ENCODE data around the gene CUEDC1. TPM values are rescaled to one million over a fixed set of nuclear protein-coding genes. Genes with fewer than 3 reads are reported as not detected.
A peak's percentile ranks its signal among the peaks of the same experiment; 100 is the strongest.

Gene CUEDC1
- total RNA-seq, 1 experiment from 2014 or later: 61.4 TPM

DNA sequence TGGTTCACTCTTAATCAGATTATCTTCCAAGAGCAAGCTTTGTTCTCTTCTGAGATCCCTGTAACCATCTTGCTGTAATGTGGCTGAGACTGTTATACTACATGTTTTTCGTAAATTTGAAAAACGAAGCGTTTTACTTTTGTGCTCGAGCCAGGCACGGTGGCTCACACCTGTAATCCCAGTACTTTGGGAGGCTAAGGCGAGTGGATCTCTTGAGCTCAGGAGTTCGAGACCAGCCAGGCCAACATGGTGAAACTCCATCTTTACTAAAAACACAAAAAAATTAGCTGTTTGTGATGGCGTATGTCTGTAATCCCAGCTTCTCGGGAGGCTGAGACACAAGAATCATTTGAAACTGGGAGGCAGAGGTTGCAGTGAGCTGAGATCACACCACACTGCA is 7.8 kb downstream of the CUEDC1 start:
- ChIA-PET CTCF (interaction anchor here (0.9 to 1.9 kb wide), 3 partner anchors 43 to 72 kb away, joined by 4 to 7 read pairs (median 5); no protein-coding TSS in a partner anchor), POLR2A (ENCODE audit: unreplicated experiment) (interaction anchor here (0.5 to 0.8 kb wide), 6 partner anchors 12 to 1265 kb away, joined by 3 to 25 read pairs (median 6); no protein-coding TSS in a partner anchor)
- Histone ChIP-seq H3F3A (ENCODE audit: insufficient read depth, low read depth) (peaks cover 46% of the 10 kb centered on the region), H3K36me3 (ENCODE audit: low read depth) (no peaks in the 10 kb centered on the region), H3K4me3 (no peak overlapping the region), H3K27ac (peak overlapping the region; percentile 95), H3K79me2 (ENCODE audit: low read depth) (peaks cover 56% of the 10 kb centered on the region), H2AFZ (no peak overlapping the region), H3K9me2 (ENCODE audit: insufficient read depth) (no peaks in the 10 kb centered on the region), H4K20me1 (ENCODE audit: insufficient read depth) (no peaks in the 10 kb centered on the region), H3K9me3 (ENCODE audit: insufficient read depth, low read depth) (no peaks in the 10 kb centered on the region), H3K4me2 (peak overlapping the region; percentile 68; the same call in 1 of the 2 replicates), H3K4me1 (replicated peaks; ENCODE audit: insufficient read depth) (peaks cover 68% of the 10 kb centered on the region), H3K27me3 (ENCODE audit: insufficient read depth, low read depth) (no peaks in the 10 kb centered on the region)
- no peak for DNase-seq
- TF ChIP-seq EZH2 (IDR thresholded peaks at IDR 0.05; ENCODE audit: low read depth): no peak
- TF ChIP-seq, protein P1, sequence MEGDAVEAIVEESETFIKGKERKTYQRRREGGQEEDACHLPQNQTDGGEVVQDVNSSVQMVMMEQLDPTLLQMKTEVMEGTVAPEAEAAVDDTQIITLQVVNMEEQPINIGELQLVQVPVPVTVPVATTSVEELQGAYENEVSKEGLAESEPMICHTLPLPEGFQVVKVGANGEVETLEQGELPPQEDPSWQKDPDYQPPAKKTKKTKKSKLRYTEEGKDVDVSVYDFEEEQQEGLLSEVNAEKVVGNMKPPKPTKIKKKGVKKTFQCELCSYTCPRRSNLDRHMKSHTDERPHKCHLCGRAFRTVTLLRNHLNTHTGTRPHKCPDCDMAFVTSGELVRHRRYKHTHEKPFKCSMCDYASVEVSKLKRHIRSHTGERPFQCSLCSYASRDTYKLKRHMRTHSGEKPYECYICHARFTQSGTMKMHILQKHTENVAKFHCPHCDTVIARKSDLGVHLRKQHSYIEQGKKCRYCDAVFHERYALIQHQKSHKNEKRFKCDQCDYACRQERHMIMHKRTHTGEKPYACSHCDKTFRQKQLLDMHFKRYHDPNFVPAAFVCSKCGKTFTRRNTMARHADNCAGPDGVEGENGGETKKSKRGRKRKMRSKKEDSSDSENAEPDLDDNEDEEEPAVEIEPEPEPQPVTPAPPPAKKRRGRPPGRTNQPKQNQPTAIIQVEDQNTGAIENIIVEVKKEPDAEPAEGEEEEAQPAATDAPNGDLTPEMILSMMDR (conservative IDR thresholded peaks at IDR 0.05): no peak
- intact Hi-C loops (cut with micrococcal nuclease; ENCODE audit: unreplicated experiment): loop anchor here (5.0 kb wide), 1 partner anchor 85 kb away; no protein-coding TSS in a partner anchor
- no TSS peak for BruUV-seq (replicated peaks)

GRCh38 chr17:57946798-57947358 is 8.3 kb downstream of the CUEDC1 start:
- H2AFZ ChIP-seq: no peak overlapping the region
- no peaks in the 10 kb centered on the region for H4K20me1 ChIP-seq (ENCODE audit: insufficient read depth)
- peaks cover 46% of the 10 kb centered on the region for H3F3A ChIP-seq (ENCODE audit: insufficient read depth, low read depth)
- POLR2A ChIA-PET (ENCODE audit: unreplicated experiment): interaction anchor here (0.5 to 0.8 kb wide), 5 partner anchors 12 to 1264 kb away, joined by 3 to 25 read pairs (median 6); no protein-coding TSS in a partner anchor
- H3K9me2 ChIP-seq (ENCODE audit: insufficient read depth): no peaks in the 10 kb centered on the region
- H3K27ac ChIP-seq: peak overlapping the region; percentile 95
- H3K27me3 ChIP-seq (ENCODE audit: insufficient read depth, low read depth): no peaks in the 10 kb centered on the region
- TF ChIP-seq, protein P1 (conservative IDR thresholded peaks at IDR 0.05): no peak
- no peak for TF ChIP-seq EZH2 (IDR thresholded peaks at IDR 0.05; ENCODE audit: low read depth)
- intact Hi-C loops (cut with micrococcal nuclease; ENCODE audit: unreplicated experiment): loop anchor here (5.0 kb wide), 1 partner anchor 85 kb away; no protein-coding TSS in a partner anchor
- no TSS peak for BruUV-seq (replicated peaks)
- peaks cover 57% of the 10 kb centered on the region for H3K79me2 ChIP-seq (ENCODE audit: low read depth)
- H3K9me3 ChIP-seq (ENCODE audit: insufficient read depth, low read depth): no peaks in the 10 kb centered on the region
- CTCF ChIA-PET: interaction anchor here (0.5 to 1.9 kb wide), 5 partner anchors 12 to 349 kb away, joined by 3 to 7 read pairs (median 4); no protein-coding TSS in a partner anchor
- no peak overlapping the region for H3K4me3 ChIP-seq
- DNase-seq: peak in 1 of 2 experiments; percentile 60
- H3K4me2 ChIP-seq: peak overlapping the region; percentile 68; the same call in 1 of the 2 replicates
- no peaks in the 10 kb centered on the region for H3K36me3 ChIP-seq (ENCODE audit: low read depth)
- H3K4me1 ChIP-seq (replicated peaks; ENCODE audit: insufficient read depth): peaks cover 63% of the 10 kb centered on the region

DNA sequence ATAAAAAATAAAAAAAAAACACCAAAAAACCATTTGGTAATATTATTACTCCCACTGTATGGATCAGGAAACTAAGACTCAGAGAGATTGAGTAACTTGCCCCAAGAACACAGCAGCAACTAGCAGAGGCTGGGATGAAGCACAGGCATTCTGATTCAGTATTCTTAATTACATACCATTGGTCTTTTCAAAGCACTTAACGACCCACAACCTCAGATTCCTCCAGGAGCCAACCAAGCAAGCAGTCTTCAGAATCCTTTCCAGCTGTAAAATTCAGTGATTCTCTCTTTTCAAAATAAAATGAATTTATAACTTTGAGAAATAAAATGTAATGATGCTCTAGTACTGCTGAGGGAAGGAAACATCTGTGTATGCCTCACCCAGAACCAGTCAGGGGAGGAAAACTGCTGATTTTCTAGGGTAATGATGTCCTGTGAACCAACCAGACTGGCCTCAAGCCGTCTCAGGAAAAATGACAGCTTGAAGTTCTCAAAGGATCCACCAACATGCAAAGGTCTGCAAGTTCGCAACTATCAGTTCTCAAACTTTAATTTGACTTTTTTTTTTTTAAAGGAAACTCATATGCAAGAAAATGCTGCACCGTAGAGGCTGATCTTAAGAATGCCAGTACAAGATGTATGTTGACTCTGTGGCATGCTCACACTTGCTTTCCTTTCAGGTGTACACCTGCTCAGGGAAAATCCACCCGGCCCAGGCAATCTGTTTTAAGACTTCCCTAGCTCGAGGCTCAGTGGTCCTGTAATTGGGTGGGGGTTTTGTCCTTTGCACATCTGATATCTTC is 9.0 kb downstream of the CUEDC1 start:
- Histone ChIP-seq H3K9me2 (ENCODE audit: insufficient read depth) (no peaks in the 10 kb centered on the region), H3K27me3 (ENCODE audit: insufficient read depth, low read depth) (no peaks in the 10 kb centered on the region), H3F3A (ENCODE audit: insufficient read depth, low read depth) (peaks cover 52% of the 10 kb centered on the region), H3K4me2 (0 out of 2 replicates have a peak overlapping the region, but pooled peaks have one; percentile 68), H3K79me2 (ENCODE audit: low read depth) (peaks cover 55% of the 10 kb centered on the region), H2AFZ (no peak overlapping the region), H3K27ac (0 out of 2 replicates have a peak overlapping the region, but pooled peaks have one; percentile 95), H3K4me1 (replicated peaks; ENCODE audit: insufficient read depth) (peaks cover 60% of the 10 kb centered on the region), H3K4me3 (no peak overlapping the region), H4K20me1 (ENCODE audit: insufficient read depth) (no peaks in the 10 kb centered on the region), H3K36me3 (ENCODE audit: low read depth) (no peaks in the 10 kb centered on the region), H3K9me3 (ENCODE audit: insufficient read depth, low read depth) (no peaks in the 10 kb centered on the region)
- intact Hi-C loops (cut with micrococcal nuclease; ENCODE audit: unreplicated experiment): loop anchor here (5.0 kb wide), 1 partner anchor 84 kb away; no protein-coding TSS in a partner anchor
- ChIA-PET CTCF (interaction anchor here (0.5 to 1.9 kb wide), 5 partner anchors 11 to 556 kb away, joined by 3 to 7 read pairs (median 4); no protein-coding TSS in a partner anchor), POLR2A (ENCODE audit: unreplicated experiment) (interaction anchor here (0.8 kb wide), 2 partner anchors 71 to 96 kb away, joined by 6 to 16 read pairs; no protein-coding TSS in a partner anchor)
- BruUV-seq (replicated peaks): no TSS peak
- TF ChIP-seq, protein P1 (conservative IDR thresholded peaks at IDR 0.05): no peak
- no peak for TF ChIP-seq EZH2 (IDR thresholded peaks at IDR 0.05; ENCODE audit: low read depth)
- no peak for DNase-seq

All from PC-9 (cell line).